Activated T-cell treated with anti-CD3 and anti-CD28 coated beads, Interleukin-2, amount 50 U/mL, for 72 hours (primary cell): ENCODE measurements around the gene SCGB2B2. TPM values are rescaled to one million over a fixed set of nuclear protein-coding genes. Genes with fewer than 3 reads are reported as not detected.
"Not testable (repeated sequence)": the region's sequence is repeated elsewhere in the genome, so short reads cannot be mapped to it uniquely, and the experiment has no call there.

Experiments used
- ATAC-seq, 2 donors: fragments of 150-1000 bp; cut with Tn5 transposase; replicated peaks in 1 of 2; 2 replicates each; pipeline ENCODE4 v1.10.0; 2021; ENCODE audit warnings: moderate library complexity in 2 of 2, mild to moderate bottlenecking in 1 of 2
- DNase-seq, 2 donors: peaks; one replicate each; pipeline ENCODE4 v3.0.0; 2021 to 2022; ENCODE audit warnings: mixed read lengths in 1 of 2
- H3K27ac Mint-ChIP-seq: one replicate; pipeline ENCODE4 v1.8.0; 2022; ENCODE audit warnings: mild to moderate bottlenecking, moderate library complexity, mixed read lengths
- H3K27me3 Mint-ChIP-seq: one replicate; pipeline ENCODE4 v1.8.0; 2022; ENCODE audit warnings: low read depth, mixed read lengths
- H3K36me3 Mint-ChIP-seq, 2 donors: one replicate each; pipeline ENCODE4 v1.8.0; 2022; ENCODE audit warnings: mixed read lengths in 2 of 2, mild to moderate bottlenecking in 1 of 2; ENCODE audit not compliant: insufficient read depth in 2 of 2
- H3K4me1 Mint-ChIP-seq: one replicate; pipeline ENCODE4 v1.8.0; 2022; ENCODE audit warnings: low read depth, mixed read lengths
- H3K4me3 Mint-ChIP-seq, 2 donors: one replicate each; pipeline ENCODE4 v1.8.0; 2022; ENCODE audit warnings: mild to moderate bottlenecking in 2 of 2, mixed read lengths in 2 of 2, moderate library complexity in 2 of 2
- H3K9me3 Mint-ChIP-seq, 2 donors: one replicate each; pipeline ENCODE4 v1.8.0; 2022; ENCODE audit warnings: mixed read lengths in 2 of 2
- total RNA-seq, 2 donors: library from RNA; stranded (reverse); gene quantifications; one replicate each; pipeline ENCODE4 v1.2.3, GENCODE V29; 2022

Gene SCGB2B2
- total RNA-seq, 2 donors from 2014 or later = 1.4 to 1.6 TPM

DNA sequence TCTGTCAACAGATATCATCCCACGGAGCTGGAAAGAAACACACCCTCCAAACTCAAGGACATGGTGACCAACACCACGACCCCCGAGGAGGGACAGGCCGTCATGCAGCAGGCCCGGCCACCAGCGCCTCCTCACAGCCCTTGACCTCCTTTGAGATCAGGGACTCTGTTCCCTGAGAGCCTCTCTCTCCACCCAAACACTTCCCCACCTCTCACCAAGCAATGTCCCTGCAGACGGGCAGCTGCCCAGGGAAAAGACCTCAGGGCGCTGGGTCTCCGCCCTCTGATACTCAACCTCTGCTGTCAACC lies 10.0 kb downstream of the SCGB2B2 start:
- H3K4me1 Mint-ChIP-seq = peaks cover 26% of the 10 kb centered on the region
- peak overlapping the region; percentile 59 for H3K27ac Mint-ChIP-seq
- no peak for ATAC-seq
- no peaks in the 10 kb centered on the region for H3K27me3 Mint-ChIP-seq
- peaks cover 0 to 3% of the 10 kb centered on the region in 2 donors for H3K9me3 Mint-ChIP-seq
- H3K36me3 Mint-ChIP-seq = peaks cover 0 to 1% of the 10 kb centered on the region in 2 donors
- peak overlapping the region; percentile 17 to 79 for H3K4me3 Mint-ChIP-seq
- DNase-seq = no peak

DNA sequence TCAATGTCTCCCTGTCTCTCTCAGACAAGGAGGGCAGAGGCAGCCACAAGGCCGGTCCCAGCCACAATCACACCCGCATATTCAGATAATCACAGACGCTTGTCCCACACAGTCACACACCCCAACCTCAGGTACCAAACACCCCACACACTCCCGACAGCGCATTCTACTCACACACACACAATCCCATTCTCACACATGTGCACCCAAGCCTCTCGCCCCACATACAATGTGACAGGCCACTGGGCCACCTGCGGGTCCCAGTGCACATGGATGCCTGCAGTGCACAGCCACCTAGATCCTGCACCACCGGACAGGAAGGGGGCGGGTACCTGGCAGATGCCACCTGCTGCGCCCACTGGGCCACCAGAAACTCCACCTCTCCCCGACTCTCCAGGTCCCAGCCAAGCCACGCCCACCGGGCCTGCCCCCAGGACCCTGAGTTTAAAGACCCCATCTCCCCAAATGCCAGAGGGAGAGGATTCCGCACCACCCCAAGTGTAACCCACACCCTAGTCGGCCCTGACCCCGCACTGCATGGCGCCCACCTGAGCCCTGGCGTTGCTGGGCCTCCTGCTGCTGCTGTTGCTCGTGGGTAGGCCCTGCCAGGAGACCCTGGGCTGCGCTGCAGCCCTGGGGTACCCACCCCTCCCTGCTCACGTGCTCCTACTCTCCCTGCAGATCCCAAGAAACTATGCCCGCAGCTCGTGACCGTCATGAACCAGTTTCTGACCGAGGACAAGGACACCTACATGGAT lies 10.6 kb downstream of the SCGB2B2 start:
- DNase-seq (no peak), ATAC-seq (no peak)
- Mint-ChIP-seq H3K27ac (no peak overlapping the region), H3K27me3 (no peaks in the 10 kb centered on the region), H3K9me3 (peaks cover under 1 to 3% of the 10 kb centered on the region in 2 donors), H3K4me1 (peaks cover 26% of the 10 kb centered on the region), H3K4me3 (peak overlapping the region in 1 of 2 donors; percentile 79), H3K36me3 (peaks cover 0 to 1% of the 10 kb centered on the region in 2 donors)

DNA sequence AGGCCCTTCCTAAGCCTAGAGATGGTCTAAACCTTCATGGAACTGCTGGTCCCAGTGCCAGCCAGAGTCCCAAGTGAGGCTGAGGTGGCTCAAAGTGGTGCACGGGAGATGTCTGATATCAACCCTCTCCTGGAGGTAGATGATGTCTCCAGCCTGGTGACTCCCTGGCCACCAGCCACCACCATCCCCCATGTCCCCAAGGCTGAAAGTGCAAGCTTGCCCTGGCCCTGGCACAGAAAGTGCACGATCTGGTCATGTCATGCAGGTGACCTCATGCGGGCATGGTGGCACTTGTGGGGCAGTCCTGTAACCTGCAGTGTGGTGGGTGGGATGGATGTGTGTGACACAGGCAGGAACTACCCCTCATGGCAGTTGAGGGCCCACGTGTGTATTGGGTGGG lies 11.7 kb downstream of the SCGB2B2 start:
- not testable (repeated sequence) for ATAC-seq, H3K27me3 Mint-ChIP-seq, H3K36me3 Mint-ChIP-seq, DNase-seq, H3K27ac Mint-ChIP-seq, H3K4me3 Mint-ChIP-seq, H3K9me3 Mint-ChIP-seq
- peaks cover 26% of the 10 kb centered on the region for H3K4me1 Mint-ChIP-seq

DNA sequence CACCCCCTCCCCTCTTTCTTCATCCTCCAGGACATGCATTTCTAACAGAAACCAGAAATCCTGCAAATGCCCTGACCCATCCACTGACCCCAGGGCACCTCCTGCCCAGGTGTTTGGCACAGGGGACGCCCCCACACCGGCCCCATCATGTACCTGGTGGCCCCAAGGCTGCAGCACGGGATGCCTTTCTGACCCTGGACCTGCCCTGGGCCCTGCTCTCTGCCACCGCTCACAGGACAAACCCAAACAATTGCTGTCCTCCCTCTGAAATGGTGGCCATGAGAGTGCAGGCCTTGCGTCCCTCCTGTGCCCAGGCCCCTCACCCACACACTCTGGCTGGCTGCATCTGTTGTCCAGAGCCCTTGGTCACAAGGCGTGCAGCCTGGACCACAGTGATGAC lies 12.1 kb downstream of the SCGB2B2 start:
- H3K4me1 Mint-ChIP-seq = peaks cover 26% of the 10 kb centered on the region
- H3K27ac Mint-ChIP-seq = no peak overlapping the region
- DNase-seq (no peak), ATAC-seq (no peak)
- H3K36me3 Mint-ChIP-seq = peaks cover 0 to 1% of the 10 kb centered on the region in 2 donors
- no peaks in the 10 kb centered on the region for H3K27me3 Mint-ChIP-seq
- H3K9me3 Mint-ChIP-seq = peaks cover 1 to 3% of the 10 kb centered on the region in 2 donors
- H3K4me3 Mint-ChIP-seq = no peak overlapping the region

DNA sequence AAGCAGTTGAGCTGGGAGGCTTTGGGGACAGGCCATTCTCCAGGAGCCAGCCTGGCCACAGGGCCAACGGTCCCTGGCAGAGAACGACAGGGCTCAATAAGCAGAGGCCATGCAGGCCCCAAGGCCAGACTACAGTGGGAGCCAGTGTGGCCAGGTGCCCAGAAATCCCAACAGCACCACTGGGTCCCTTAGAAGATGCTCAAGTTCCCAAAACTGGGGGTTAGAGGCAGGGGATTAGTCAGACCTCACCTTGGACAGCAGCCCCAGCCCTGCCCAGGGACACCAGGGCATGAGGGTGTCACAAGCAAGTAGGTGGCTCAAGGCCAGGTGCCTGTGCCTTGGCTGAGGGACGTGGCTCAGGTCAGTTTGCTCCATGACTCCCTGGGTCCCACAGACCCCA lies 12.8 kb downstream of the SCGB2B2 start:
- Mint-ChIP-seq H3K36me3 (peaks cover 0 to 1% of the 10 kb centered on the region in 2 donors), H3K4me3 (no peak overlapping the region), H3K27ac (no peak overlapping the region), H3K4me1 (peaks cover 26% of the 10 kb centered on the region), H3K27me3 (no peaks in the 10 kb centered on the region), H3K9me3 (peaks cover 1 to 3% of the 10 kb centered on the region in 2 donors)
- no peak for ATAC-seq
- DNase-seq = no peak

DNA sequence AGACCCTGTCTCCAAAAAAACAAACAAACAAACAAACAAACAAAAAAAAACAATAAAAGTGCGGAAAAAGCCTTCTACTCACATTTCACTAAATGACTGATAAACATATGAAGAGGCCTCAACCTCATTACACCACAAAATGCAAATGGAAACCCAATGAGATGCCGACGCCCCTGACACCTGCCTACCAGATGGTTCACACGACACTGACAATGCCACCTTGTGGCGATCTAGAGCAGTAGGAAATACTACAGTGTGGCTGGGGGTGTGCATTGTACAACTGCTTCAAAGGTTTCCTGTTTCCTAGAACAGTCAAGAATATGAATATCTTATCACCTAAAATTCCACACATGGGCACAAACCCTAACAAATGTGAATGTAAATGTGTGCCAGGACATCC lies 14.0 kb downstream of the SCGB2B2 start:
- H3K36me3 Mint-ChIP-seq = peaks cover under 1 to 1% of the 10 kb centered on the region in 2 donors
- no peak overlapping the region for H3K4me3 Mint-ChIP-seq
- H3K9me3 Mint-ChIP-seq = peaks cover 4% of the 10 kb centered on the region in 2 donors
- ATAC-seq (peak; percentile 87 to 88), DNase-seq (peak; percentile 40 to 41)
- no peak overlapping the region for H3K27ac Mint-ChIP-seq
- H3K27me3 Mint-ChIP-seq = no peaks in the 10 kb centered on the region
- H3K4me1 Mint-ChIP-seq = peaks cover 26% of the 10 kb centered on the region

DNA sequence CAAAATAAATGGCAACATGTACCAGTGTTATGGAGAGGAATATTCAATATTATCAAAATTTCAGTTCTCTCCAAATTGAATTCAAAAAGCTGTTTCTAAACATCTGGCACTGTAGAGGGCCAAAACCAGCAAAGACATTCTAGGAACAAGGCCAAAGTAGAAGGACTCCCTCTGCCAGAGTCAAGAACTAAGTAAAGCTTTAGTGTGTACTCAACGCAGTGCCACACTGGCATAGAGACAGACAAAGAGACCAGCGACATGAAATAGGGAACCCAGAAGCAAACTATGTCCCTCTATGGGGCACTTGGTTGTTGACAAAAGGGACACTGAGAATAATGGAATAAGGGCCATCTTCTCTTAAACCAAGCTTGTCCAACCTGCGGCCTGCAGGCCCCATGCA lies 15.6 kb downstream of the SCGB2B2 start:
- ATAC-seq (no peak), DNase-seq (no peak)
- Mint-ChIP-seq H3K36me3 (peaks cover 1 to 2% of the 10 kb centered on the region in 2 donors), H3K27me3 (no peaks in the 10 kb centered on the region), H3K27ac (no peak overlapping the region), H3K4me1 (peaks cover 14% of the 10 kb centered on the region), H3K9me3 (peaks cover 5 to 6% of the 10 kb centered on the region in 2 donors), H3K4me3 (no peak overlapping the region)

DNA sequence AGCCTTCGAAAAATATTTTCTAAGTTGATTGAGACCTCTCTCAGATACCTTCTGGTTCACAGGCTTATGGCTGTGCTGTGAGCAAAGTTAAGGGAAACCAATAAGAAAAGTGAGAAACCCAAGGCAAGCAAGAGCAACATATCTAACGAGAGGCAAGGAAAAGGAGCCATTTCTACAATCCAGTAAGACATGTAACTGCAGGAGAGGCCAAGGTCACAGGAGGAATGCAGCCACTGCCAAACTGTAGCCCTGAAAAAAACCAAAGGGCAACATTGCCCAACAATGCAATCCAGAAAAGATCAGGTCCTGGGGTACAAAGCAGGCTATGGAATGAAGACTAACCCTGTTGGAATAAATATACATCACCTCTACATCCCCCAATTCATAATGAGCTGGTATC lies 21.3 kb downstream of the SCGB2B2 start:
- ATAC-seq (no peak), DNase-seq (no peak)

DNA sequence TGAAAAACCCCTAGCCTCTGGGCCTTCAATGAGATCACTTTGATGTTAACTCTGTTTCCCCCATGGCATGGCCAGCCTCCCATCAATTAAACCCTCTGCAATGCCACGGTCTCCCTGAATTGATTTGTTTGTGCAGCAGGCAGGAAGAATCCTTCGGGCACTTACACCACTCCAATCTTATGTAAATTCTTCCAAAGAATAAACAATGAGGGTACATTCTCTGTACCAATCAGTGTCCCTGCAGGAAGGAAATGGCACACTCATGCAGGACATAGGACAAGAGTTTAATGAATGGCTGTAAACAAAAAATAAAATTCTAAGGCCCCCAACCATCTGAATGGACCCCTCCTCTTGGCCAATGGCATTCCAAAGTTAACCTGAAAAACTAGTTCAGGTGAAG lies 22.2 kb downstream of the SCGB2B2 start:
- H3K4me1 Mint-ChIP-seq = no peaks in the 10 kb centered on the region
- H3K36me3 Mint-ChIP-seq = peaks cover 6 to 9% of the 10 kb centered on the region in 2 donors
- H3K9me3 Mint-ChIP-seq = peaks cover 7 to 8% of the 10 kb centered on the region in 2 donors
- DNase-seq (no peak), ATAC-seq (no peak)
- no peak overlapping the region for H3K4me3 Mint-ChIP-seq
- no peak overlapping the region for H3K27ac Mint-ChIP-seq
- H3K27me3 Mint-ChIP-seq = no peaks in the 10 kb centered on the region

More for the DNA sequence above, 21.3 kb downstream of the SCGB2B2 start:
- Mint-ChIP-seq H3K27me3 (no peaks in the 10 kb centered on the region), H3K4me1 (no peaks in the 10 kb centered on the region), H3K9me3 (peaks cover 7 to 8% of the 10 kb centered on the region in 2 donors), H3K27ac (no peak overlapping the region), H3K36me3 (peaks cover 6 to 9% of the 10 kb centered on the region in 2 donors), H3K4me3 (no peak overlapping the region)

DNA sequence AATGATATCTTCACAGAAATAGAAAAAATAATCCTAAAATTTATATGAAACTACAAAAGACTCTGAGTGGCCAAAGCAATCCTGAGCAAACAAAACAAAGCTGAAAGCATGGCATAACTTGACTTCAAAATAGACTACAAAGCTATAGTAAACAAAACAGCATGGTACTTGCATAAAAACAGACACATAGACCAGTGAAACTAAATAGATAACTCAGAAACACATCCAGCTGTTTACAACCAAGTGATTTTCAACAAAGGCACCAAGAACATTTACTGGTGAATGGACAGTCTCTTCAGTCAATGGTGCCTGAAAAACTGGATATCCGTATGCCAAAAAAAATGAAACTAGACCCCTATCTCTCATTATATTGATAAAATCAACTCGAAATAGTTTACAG lies 25.2 kb downstream of the SCGB2B2 start:
- H3K27me3 Mint-ChIP-seq = no peaks in the 10 kb centered on the region
- DNase-seq = no peak
- no peak for ATAC-seq
- no peaks in the 10 kb centered on the region for H3K4me1 Mint-ChIP-seq
- peaks cover 5 to 8% of the 10 kb centered on the region in 2 donors for H3K36me3 Mint-ChIP-seq
- H3K27ac Mint-ChIP-seq = no peak overlapping the region
- no peak overlapping the region for H3K4me3 Mint-ChIP-seq
- H3K9me3 Mint-ChIP-seq = peaks cover 4 to 6% of the 10 kb centered on the region in 2 donors

DNA sequence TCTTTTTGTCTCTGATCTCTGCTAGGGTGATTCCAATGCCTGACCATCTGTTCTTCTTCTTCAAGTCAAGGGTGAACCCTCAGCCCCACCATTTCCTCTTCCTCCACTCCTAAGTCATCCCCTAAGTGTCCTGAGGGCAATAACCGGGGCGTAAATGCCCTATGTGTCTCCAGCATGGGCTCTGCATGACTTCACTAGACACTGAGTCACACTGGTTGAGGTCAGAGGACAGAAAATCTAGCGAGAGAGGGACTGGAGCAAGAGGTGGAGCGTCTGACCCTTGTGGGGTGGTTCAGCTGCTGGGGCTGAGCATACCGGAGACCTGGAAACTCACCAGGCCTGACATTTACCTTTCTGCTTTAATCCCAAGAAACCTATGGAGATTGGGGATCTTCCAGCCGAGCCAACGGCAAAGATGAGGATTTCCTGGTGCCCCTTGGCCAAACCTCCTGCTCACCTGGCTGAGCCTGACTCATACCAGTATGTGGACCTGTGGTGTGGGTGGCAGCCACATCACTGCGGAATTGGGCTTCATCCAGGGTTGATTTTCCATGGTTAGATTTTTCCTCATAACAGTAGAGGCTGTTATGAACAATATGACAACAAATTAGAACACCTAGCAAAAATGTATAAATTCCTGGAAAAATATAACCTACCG lies 26.9 kb downstream of the SCGB2B2 start:
- Mint-ChIP-seq H3K4me3 (no peak overlapping the region), H3K4me1 (no peaks in the 10 kb centered on the region), H3K9me3 (peaks cover 2 to 4% of the 10 kb centered on the region in 2 donors), H3K27me3 (no peaks in the 10 kb centered on the region), H3K36me3 (peaks cover 1 to 5% of the 10 kb centered on the region in 2 donors), H3K27ac (no peak overlapping the region)
- no peak for ATAC-seq
- DNase-seq = no peak

DNA sequence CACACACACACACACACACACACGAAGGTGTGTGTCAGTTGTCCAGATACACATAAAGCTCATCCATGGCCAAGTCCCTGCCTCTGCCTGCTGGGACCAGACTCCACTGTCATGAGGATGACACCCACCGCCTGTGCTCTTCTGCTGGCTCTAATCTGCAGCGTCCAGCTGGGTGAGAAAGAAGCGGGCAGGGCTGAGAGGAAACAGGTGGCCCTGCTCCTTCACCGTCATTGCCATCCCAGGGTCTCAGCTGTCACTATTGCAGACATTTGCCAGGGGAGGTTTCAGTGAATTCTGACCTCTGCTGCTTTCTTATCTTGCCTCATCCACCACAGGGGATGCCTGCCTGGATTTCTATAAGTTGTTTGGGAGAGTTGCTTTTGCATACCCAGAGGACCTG lies 31.4 kb downstream of the SCGB2B2 start:
- ATAC-seq (no peak), DNase-seq (no peak)
- Mint-ChIP-seq H3K4me1 (no peaks in the 10 kb centered on the region), H3K9me3 (no peaks in the 10 kb centered on the region), H3K36me3 (no peaks in the 10 kb centered on the region), H3K27me3 (no peaks in the 10 kb centered on the region), H3K27ac (no peak overlapping the region), H3K4me3 (no peak overlapping the region)

DNA sequence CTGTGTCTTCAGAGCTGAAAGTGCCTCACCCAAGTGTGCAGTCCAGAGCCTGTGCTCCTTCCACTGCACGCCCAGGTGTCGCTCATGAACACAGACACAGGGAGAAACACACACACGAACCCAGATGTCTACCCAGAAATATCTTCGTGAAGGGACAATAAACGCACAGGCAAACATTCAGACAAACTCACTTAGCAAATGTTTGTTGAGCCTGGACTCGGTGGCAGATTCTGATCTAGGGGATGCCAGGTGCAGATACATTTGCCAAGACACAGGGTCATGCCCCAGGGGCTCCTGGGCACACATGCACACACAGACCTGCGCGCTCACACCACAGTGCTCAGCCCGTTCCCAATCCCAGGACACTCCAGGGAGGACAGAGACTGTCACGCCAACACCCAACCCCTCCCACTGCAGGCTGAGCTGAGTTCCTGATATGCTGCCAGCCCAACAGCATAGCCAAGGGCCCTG lies 31.9 kb downstream of the SCGB2B2 start:
- H3K36me3 Mint-ChIP-seq = no peaks in the 10 kb centered on the region
- H3K4me1 Mint-ChIP-seq = no peaks in the 10 kb centered on the region
- no peaks in the 10 kb centered on the region for H3K9me3 Mint-ChIP-seq
- no peaks in the 10 kb centered on the region for H3K27me3 Mint-ChIP-seq
- ATAC-seq = no peak
- no peak for DNase-seq
- H3K27ac Mint-ChIP-seq = no peak overlapping the region
- no peak overlapping the region for H3K4me3 Mint-ChIP-seq
